Stimulated activated CD8-positive, alpha-beta memory T cell treated with anti-CD3 and anti-CD28 coated beads, Interleukin-12 subunit alpha, Interleukin-12 subunit beta, amount 100 ng/mL, for 1 hour (primary cell): Measurements from ENCODE around the gene FRMD1.

Experiments
- DNase-seq: peaks from one replicate; pipeline ENCODE4 v3.0.0-alpha.2; 2020; ENCODE audit warnings: low read depth

FRMD1 gene

DNA sequence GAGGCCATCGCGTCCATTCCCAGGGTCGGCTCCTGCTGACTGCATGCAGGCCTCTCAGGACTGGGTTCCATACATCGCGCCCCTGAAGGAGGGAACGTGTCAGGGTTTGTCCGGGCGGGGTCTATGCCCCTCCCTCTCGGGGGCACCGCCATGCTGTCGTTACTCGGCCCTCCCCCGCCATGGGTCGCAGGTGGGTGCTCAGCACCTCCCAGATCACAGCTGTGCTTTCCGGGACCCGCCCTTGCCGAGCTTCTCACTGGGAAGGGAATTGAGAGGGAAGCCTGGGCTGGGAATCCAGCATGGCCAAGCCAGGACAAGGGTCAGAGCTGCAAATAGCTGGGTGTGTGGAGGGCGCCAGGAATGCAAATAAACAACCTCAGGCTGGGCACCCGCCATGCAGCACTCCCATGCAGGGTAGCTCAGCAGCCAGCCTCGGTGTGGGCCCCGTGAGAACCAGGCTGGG is at the start of gene FRMD1:
Gene FRMD1, minus strand, starts transcription at position 270 of the 463 bp plus-strand sequence. Its CDS starts 118 bp downstream, at position 152.
- no peak for DNase-seq

DNA sequence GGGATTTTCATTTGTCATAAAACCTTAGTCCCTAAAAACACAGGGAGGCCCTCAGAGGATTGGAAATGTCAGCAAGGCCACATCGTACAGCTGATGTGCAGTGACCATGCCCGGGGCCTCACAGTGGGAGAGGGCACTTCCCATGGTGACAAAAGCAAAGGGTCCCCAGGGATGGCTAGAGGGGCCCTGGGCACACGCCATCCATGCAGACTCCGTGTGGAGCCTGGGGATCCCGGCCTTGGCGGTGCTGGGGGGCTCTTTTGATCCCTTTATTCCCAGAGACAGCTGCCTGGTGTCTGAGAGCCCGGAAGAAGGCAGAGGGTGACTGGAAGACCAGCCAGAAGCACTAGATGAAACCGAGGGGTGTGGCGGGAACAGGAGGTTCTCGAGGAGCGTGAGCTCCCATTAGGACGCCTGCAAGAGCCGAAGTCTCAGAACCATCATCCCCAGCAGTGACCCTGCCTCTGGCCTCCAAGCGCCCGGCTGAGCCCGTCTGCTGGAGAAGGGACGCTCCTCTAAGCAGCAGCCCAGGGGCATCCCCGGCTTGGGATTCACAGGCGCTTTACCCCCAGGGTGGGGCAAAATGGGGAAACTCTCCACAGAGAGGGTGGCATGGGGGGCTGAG is 49.1 kb upstream of the FRMD1 start:
- no peak for DNase-seq

DNA sequence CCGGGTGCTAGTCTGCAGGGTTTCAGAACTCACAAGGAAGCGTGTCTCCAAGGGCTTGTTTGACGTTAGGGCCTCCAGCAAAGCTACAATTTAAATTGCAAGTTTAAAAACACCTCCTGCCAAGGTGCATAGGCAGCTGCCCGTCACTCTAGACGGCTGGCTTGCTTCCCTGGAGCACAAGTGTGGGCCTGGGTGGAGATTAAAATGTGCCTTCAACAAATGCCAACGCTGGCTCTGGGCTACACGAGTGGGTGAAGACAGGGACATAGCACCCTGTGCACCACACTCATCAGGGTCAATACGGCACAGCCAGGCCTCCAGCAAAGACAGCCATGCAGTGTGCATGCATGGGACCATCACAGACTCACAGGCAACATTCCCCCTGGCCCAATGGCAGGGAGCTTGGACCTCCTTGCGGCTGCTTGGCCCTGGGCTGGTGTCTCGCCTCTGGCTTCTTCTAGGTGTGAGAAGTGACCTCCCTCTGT is 48.4 kb upstream of the FRMD1 start:
- no peak for DNase-seq

DNA sequence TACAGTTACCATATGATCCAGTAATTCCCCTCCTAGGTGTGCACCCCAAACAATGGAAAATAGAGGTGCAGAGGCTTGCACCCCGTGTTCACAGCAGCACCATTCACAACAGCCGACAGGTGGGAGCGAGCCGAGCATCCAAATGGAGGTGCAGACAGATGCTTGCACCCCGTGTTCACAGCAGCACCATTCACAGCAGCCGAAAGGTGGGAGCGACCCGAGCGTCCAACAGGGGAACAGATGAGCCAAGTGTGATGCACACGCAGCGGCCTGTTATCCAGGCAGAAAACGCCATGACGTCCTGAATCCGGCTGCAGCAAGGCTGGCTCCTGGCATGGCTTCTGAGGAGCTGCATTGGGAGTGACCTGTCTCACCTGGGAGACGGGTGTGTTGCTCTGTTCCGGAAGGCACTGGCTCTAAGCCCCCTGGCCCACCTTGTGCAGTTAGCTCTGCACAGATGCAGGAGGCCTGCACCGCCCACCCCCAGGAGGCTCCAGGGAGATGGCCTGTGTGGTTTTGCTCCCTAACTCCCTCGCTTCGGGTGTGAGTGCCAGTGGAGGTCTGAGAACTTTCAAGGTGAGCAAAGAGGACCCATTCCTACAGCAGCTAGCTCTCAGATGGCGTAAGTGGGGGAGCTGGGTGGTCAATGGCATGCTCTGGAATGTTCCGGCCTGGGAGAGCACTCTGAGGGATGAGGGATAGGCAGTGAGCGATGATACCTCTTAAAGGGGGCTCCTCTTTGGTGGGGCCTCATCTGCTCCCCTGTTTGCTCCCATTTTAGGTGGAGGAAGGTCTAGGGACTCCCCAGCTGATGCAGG is 47.8 kb upstream of the FRMD1 start:
- DNase-seq = no peak

DNA sequence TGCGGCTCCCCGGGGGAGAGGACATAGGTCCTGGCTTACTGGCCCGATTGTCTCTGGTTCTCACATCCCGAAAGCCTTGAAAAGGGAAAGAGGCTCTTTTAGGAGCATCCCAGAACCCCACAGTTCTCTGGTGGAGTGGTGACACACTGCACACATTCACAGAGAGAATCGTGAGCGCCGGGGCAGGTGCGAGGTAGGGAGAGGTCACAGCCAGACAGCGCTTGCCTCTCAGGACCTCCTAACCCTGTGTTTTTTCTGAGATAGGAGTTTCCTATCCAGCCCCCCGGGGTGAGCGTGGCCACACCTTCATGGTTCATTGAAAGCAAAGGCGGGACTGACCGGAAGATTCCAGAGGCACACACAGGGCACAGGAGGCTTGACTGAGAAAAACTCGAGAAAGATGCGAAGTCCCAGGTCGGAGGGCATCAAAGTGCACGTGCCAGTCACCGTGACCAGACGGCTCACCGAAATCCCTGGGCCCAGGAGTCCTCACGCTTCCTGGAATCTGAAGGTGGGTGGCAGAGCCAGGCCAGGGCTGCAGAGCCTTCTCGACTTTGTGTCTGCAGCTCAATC is 46.5 kb upstream of the FRMD1 start:
- no peak for DNase-seq

DNA sequence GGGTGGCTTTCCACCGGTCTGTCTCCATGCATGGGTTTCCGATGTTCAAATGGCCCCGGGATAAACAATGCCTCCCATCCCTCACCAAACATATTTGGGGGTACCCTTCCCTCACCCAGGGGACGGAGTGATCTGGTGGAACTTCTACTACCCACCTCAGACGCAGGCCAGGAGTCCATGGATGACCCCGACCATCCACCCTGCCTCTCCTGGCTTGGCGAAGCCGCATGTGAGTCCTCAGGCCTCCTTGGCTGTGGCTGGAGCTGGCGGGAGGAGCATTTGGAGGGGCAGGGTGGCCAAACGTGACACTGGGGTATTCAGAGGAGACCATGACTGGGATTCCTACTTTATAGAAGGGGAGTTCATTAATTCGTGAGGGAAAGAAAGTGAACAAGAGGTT is 45.9 kb upstream of the FRMD1 start:
- DNase-seq = no peak

DNA sequence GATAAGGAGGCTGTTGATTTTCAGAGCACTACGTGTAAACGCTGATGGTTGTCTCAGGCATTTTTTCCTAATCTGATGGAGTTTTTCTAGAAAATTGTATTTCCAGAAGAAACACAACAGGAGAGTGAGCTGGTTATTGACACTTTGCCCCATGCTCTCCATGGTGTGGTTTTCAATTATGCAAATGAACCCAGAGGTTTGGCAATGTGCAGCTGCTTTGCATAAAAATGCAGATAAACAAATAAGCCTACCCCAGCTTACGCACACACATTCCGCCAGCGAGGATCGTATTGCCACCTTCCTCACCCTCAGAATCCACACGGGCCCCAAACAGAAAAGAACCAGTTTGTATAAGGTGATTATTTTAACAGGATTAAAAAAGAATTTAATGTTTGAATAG is 45.1 kb upstream of the FRMD1 start:
- DNase-seq = no peak

DNA sequence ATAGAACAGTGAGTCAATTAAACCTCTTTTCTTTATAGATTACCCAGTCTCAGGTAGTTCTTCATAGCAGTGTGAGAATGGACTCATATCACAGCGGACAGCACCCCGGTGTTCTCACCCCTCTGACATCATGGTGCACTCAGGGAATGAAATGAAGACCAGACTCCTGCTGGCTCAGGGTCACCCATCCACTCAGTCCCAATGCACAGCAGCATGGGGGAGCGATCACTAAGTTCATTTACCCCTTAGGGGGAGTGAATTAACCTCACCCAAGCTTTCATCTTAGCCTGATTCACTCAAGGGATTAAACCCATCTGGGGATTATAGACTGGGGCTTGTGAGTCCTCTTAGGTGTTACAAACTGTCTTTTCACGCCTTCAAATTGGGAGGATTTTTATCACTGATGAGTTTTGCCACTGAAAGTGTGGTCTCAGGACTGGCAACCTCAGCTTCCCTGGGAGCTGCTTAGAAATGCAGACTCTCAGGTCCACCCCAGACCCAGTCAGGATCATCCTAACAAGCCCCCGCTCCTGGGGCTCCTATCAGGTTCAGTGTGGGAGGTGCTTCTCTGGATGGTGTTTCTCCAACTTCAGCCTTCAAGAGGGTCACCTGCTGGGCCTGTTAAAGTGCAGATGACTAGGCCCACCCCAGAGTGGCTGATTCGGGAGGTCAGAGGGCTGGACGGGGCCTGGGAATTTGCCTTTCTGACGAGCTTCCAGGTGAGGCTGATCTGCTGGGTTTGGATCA is 44.3 kb upstream of the FRMD1 start:
- DNase-seq = no peak

DNA sequence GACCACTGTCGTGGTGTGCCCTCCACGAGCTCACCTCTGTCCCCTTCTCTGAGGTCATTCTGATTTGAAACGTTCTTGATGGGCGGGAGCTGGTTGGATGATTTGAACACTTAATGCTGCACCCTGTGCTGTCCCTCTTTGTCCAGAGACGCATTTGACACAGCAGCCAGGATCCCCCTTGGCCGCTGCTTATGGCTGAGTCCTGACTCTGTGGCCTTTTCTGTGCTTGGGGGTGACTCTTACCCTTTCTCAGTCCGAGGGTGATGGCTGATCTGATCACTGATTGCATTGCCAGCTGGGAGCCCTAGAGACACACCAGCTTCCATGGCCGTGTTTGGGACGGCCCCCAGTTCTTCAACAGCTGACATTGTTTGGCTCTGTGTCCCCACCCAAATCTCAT is 43.5 kb upstream of the FRMD1 start:
- no peak for DNase-seq

DNA sequence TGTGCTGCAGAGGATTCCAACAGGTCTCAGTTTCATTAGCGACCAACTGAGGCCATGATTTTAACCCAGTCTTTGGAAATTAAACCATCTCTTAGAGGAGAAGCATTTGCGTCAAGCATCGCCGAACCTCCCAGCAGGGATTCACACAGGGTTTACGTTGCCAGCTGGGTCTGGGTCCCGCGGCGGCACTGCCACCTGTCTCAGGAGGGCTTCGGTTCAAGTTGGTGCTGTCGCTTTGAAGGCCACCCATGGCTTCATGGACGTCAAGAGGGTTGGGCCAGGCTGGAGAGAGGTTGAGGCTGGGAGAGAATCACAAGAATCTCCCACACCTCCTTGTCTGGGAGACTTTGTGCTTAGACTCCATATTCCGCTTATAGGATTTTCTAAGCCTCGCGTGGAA is 43.0 kb upstream of the FRMD1 start:
- DNase-seq = no peak

DNA sequence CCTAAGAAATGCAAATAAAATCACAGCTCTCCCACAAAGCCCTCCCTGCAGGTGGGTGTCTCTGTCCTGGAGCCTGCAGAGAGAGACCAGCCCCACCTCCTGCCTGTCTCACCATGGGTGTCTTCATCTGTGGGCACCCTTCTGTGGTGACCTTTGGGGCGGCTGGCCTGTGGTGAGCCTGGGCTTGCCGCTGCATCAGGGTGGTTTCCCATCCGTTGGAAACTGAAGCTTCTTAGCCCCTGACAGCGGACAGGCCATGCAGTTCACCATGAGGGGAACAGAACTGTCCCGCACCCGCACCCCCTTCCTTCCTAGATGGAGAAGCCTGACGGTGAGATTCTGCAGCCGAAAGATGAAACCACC is 42.3 kb upstream of the FRMD1 start:
- no peak for DNase-seq

DNA sequence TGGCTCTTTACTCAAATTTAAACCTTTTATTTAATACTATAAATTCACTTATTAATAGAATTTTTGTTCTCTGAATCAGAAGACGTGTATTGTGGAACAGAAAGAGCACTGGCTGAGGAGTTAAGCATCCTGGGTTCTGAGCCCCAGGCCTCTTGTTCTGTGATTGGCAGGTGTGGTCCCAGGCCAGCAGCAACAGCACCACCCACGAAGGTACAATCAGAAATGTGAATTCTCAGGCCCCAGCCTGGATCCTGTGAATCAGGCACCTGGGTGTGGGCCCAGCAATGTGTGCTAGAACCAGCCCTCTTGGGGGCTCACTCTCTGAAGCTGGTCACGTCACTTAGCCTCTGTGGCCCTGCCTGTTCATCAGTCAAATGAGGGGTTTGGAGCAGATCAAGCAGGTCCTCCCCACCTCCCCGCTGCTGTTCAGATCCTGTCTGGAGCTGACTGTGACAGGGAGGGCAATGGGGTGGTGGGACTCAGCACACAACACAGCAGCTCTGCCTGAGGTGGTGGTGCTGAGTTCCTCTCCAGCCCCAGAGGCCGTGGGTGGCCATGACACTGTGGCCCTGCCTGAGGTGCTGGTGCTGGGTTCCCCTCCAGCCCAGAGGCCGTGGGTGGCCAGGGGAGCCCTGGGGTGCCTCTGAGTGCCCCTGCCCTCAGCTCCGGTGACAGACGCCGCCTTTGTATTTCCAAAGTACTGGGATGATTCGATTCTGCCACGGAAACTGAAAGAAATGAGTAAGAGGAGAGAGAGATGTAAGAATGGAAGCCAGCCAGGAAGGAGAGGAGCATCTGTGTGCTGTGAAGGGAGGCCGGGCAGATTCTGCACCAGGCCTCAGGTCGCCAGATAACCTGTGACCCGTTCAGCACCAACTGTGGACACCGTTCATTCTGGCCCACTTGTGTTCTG is 41.6 kb upstream of the FRMD1 start:
- no peak for DNase-seq

DNA sequence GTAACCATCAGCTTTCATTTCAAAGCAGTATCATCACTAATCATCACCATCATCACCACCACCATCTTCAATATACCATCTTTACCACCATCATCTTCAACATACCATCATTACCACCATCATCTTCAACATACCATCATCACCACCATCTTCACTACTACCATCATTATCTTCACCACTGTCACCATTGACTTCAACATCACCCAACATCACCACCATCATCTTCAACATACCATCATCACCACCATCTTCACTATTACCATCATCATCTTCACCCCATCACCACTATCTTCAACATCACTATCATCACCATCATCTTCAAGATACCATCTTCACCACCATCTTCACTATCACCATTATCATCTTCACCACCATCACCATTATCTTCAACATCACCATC is 40.5 kb upstream of the FRMD1 start:
- DNase-seq = no peak

DNA sequence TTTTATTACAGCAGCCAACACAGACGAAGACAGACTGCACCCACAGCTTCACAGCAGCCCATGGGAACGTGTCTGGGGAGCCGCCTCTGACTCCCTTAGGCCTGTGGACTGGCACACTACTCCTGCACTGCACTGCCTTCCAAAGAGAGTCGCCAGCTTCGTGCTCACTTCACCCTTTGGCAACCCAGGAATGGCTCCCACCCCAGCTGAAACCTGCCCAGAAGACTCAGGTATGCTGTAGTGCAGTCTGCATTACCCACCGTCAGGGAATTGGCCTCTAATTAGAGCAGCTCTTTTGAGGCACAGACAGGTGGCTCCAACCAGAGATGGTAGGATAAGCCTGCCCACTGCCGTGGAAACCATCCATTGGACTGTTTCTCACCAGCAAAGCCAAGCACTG is 39.9 kb upstream of the FRMD1 start:
- no peak for DNase-seq

DNA sequence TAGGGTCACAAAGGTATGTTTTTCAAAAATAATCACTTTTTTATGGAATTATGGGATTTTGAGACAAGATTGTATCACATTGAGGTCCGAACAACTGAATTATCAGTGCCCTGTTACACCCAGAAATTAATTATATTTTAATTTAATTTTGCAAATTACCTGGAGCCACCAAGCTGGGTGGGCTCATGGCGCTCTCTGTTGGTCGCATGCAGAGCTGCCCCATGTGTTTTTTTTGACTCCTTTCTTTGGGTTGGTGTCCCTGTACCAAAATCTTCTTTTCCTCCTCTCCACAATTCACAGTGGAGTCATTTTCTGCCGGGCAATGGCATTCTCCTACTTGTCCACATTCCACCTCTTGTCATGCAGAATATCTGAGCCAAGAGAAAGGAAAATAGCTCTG is 38.9 kb upstream of the FRMD1 start:
- DNase-seq = no peak

DNA sequence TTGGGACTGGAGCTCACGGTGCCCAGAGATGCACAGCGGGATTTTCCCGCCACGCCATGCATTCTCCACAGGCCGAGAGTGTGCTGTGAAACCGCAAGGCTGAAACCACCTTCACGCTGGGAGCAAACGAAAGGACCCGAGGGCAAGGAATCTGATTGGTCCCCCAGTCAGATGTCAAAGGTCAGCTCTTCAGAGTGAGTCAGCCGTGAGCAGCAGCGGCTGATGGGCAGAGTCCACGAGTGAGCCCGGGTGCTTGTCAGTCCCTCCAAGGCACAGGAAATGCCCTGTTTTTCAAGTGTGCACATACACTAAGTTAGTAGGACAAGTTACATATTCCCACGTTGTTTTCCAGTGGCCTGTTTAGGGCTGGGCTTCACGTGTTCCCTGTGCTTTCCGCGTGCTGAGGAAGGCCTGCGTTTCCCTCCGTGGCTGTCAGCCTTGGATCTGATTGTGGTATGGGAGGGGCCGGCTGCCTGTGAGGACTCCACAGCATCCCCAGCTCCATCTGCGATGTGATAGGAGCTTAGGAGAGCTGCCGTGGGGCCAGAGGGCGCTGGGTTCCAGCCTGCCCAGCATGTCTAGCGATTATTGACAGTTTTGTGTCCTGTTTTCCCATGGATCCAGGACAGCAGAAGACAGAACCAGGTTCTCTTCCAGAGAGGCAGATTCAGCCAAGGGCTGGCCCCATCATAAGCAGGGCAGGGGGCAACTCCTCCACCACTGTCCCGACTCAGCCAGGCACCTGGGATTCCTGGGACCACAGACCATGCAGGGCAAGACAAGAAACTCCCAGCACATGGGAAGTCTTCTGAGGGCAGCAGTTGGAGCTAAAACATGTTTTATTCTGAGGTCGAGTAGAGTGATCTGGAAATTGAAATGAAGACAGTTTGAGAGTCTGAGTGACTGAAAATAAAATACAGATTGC is 38.2 kb upstream of the FRMD1 start:
- no peak for DNase-seq

DNA sequence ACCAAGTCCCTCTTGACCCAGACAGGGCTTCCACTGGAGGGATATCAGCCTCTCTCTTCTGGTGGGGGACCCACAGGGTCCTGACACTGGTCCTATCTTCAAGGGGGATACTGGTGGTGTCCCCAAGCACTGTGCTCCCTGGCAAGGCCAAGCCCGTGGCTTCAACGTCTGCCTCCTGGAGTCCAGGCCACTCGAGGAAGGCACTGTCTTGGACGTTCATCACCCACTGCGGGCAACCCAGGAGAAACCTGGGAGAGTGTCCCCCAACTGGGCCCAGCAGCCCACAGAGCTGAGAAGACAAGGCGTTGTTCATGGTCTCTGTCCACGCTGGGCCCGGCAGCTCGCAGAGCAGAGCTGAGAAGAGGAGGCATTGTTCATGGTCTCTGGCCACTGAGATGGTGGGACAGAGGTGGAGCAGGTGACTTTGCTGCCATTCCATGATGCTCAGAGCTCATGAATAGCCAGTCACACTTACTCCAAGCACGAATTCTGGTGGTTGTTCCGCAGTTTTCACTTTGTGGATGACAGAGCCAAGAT is 37.5 kb upstream of the FRMD1 start:
- DNase-seq = no peak

DNA sequence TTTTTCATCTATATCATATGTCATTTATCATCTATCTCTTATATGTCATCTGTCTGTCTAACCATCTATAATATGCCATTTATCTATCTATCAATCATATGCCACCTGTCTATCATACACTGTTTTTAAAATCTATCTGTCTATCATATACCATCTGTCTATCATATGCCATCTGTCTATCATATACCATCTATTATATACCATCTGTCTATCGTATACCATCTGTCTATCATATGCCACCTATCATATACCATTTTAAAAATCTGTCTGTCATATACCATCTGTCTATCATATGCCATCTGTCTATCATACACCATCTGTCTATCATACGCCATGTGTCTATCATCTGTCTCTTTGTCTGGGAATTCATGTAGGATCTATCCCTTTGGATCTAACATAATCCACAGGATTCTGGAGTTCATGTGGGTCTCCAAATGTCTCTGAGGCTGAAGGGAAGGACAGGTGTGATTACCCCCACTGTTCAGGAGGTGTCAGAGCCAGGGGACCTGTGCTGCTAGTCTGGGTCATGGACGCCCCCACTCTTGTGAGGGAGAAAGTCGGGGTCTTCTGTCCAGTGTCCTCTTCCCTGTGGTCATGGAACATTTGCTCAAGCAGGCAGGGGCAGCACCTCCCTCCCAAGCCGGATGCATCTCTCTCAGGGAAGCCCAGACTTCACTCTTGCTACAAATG is 36.9 kb upstream of the FRMD1 start:
- DNase-seq = no peak

DNA sequence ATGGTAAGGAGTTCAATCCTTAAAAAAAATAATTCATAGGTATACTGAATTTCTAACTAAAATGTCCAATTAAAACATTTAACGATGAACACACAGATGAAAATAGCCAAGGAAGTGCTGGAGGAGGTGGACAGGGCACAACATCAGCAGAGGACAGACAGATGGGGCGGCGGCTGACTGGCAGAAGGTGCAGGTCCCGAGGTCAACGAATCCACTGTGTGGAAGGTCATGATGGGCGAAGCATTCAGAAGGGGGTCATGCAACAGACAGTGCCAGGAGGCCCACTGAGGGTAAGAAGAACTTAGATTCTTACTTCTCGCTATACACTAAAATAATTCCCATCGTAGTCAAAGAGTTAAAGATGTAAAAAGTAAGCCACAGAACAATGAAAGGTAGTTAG is 34.2 kb upstream of the FRMD1 start:
- DNase-seq = no peak

DNA sequence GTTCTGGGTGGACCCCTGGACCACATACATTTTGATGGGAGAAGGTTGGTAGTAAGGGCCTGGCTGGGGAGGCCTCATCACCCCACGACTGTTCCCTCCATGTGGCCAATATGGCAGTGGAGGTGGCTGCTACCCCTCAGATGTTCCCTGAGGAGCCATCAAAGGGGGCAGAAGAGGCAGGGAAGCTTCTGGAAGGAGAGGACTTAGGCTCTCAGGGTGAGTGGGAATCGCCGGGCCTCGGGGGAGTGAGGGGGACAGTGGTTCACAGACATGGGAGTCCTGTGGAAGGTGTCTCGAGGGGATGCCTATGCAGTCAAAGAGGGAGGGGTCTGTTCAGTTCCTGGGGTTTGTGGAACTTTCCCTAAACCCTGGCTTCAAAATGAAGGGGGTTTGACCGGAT is 32.9 kb upstream of the FRMD1 start:
- DNase-seq = no peak
